Activated CD4-positive, CD25-positive, alpha-beta regulatory T cell treated with anti-CD3 and anti-CD28 coated beads, Interleukin-2, amount 50 U/mL, for 24 hours (primary cell): ENCODE data around the gene MYBPH.

Source experiments
- ATAC-seq, 2 donors: fragments of 150-1000 bp; cut with Tn5 transposase; one replicate each; pipeline ENCODE4 v1.10.0; 2021; ENCODE audit warnings: mild to moderate bottlenecking in 1 of 2, moderate library complexity in 1 of 2

Gene MYBPH

DNA sequence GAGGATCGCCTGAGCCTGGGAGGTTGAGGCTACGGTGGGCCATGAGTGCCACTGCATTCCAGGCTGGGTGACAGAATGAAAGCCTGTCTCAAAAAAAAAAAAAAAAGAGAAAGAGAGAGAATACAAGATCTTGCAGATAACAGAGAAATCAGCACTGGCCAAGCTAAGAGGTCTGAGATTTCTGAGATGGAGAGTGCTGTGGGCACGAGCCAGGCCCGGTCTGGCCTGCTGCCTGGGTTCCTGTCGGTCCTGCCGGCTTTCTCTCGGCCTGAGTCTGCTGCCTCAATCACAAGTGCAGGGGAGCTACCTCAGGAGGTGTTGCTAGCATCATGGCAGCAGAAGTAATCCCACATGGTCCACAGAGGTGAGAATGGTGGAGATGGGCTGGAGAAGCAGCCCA, 29.1 kb downstream of the MYBPH start:
- no peak for ATAC-seq

DNA sequence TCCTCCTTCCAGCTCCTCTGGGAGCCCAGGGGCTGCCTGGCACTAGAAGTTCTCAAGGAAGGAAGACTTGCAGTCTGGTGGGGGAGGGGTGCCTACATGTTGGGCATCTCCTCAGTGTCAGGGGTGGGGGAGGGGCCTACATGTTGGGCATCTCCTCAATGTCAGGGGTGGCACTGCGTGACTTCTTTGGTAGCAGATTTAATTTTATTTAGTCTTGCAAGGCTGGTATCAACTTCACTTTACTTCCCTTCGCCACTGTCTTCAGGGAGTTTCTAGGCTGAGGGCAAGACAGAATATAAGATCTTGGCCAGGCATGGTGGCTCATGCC, 29.6 kb downstream of the MYBPH start:
- ATAC-seq: no peak

DNA sequence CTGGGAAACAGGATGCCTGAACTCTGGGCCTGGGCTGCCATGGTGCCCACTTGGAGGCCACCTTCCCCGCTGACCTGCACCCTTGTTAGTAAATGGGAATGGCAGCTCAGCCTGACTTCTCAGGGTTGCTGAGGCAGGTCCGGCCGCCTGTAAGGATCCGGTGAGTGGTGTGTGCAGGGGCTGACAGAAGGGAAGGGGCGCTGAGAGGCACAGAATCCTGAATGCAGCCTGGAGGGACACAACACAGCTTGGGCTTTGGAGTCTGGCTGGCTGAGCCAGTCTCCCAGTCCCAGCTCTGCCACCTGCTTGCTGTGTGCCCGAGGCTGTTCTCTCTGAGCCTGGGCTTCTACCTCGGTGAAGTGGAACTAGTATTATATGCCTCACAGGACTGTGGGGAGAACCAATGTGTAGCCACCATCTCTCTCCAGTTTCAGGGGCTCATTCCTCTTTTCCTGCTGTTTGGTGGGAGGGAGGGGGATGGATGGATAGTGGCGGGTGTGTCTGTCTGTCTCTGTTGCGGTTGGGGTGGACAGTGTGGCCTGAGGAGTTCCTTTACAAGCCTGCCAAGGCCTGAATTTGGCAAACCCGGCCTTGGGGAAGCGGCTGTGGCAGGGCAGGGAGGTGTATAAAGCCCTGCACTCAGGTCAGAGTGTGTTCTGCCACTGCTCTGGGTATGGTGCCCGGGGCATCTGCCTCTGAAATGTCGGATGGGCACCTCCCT, 30.1 kb downstream of the MYBPH start:
- ATAC-seq: no peak

- no peak for ATAC-seq
Measured at GRCh38 chr1:203144661-203145060, 31.0 kb downstream of the MYBPH start.

DNA sequence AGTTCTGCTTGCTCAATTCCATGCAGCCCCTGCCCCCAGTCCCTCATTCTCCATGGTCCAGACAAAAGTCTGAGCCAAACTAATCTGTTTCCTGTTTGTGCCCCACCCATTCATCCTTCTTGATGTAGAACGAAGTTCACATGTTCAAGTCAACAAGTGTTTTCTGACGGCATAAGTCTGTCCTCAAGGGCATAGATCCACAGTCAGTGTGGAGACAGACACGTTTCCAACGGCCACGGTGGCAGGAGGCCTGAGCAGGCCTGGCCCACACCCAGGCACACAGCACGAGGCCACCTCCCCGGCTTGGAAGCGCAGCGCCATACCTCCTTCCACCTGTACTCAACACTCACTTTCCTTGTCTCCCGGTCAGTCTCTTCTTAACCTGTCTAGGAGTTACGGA, 32.0 kb downstream of the MYBPH start:
- ATAC-seq: no peak

- no peak for ATAC-seq
Measured at GRCh38 chr1:203142684-203143408, 32.8 kb downstream of the MYBPH start.

GRCh38 chr1:203142124-203142523, 33.5 kb downstream of the MYBPH start:
- no peak for ATAC-seq

GRCh38 chr1:203140743-203141520, 34.7 kb downstream of the MYBPH start:
- no peak for ATAC-seq

DNA sequence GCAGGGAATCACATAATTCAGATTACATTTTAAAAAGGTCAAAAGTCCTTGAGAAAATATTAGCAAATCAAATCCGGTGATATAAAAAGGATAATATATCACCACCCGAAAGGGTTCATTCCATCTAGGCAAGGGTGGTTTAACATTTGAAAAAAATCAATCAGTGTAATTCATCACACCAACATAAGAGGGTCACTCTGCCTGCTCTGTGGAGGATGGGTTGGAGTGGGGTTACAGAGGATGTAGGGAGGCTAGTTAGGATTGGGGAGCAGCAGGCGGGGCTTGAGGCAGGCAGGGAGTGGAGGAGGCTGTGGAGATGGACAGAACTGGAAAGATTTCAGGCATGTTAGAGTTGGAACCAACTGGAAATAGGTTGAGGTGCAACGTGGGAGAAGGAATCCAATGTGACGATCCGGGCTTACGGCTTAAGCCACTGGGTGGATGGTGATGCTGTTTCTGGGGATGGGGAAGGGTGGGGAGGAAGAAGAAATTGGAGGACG, 35.6 kb downstream of the MYBPH start:
- ATAC-seq: no peak

- no peak for ATAC-seq
Measured at GRCh38 chr1:203138066-203138465, 37.6 kb downstream of the MYBPH start.

DNA sequence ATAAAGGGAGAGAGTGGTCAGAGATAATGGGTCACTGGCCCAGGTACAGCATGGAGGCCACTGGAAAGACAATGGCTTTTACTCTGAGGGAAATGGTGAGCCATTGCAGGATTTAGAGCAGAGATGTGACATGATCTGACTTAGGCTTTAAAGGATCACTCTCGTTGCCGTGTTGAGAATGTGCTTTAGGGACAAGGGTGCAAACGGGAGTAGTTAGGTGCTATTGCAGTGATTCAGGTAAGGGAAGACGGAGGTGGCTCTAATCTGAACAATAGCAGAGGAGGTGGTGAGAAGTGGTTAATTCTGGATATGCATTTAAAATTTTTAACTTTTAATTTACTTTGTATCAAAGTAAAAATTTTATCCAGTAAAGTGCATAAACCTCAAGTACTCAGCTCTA, 38.3 kb downstream of the MYBPH start:
- no peak for ATAC-seq

DNA sequence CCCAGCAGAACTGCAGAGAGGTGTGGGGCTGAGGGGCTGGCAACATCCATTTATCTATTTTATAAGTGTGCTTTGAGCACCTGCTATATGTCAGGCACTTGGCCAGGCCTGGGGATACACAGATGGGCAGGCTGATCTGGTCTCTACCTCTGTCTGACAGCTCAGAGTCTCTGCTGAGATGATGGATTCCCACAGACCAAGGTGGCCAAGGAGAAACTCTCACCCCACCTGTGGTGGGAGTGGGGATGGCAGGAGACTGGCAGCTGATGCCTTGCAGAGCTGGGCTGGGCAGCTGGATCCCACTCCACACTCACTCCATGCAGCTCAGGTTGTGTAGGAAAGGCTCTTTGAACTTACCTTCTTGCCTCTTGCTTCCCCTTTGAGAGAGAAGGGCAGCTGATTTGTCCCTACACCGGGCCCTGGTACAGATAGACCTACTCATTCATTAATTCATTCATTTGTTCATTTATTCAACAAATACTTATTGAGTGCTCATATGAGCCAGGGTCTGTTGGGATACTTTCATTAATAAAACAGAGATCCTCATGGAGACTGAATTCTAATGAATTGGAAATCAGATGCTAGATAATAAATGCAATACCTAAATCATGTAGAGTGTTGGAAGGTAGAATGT, 39.1 kb downstream of the MYBPH start:
- no peak for ATAC-seq

DNA sequence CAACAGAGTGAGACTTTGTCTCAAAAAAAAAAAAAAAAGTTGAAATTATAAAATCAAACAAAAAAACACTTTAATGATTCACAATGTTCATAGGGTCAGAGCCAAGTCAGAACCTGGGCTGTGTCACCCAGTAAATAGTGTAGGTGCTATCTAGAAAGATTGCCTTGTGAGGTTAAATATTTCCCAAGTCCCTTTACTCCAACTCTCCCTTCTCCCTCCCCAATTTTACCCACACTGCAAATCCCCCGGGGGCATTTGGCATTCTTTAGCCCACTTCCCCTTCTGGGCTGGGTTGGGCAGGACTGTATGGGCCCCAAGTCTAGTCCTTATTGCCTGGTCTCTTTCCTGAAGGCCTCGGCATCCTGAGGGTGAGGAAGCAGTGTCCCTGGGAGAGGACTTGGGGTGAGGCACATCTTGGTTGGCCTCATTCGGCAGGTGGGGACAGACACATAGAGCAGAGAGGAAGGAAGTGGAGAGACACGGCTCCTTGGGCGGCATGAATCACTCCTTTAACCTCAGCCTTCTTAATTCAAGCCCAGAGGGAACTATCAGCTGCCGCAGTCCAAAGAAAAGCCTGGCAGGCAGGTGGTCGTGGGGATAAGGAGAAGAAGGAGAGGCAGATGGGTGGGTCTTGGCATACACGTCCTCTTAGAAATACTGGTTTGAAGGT, 39.9 kb downstream of the MYBPH start:
- no peak for ATAC-seq

- no peak for ATAC-seq
Measured at GRCh38 chr1:203133970-203134725, 41.5 kb downstream of the MYBPH start.

- no peak for ATAC-seq
Measured at GRCh38 chr1:203131548-203132200, 44.0 kb downstream of the MYBPH start.

- ATAC-seq: no peak
Measured at GRCh38 chr1:203130358-203130985, 45.2 kb downstream of the MYBPH start.

- no peak for ATAC-seq
Measured at GRCh38 chr1:203129501-203130231, 46.0 kb downstream of the MYBPH start.

- ATAC-seq: no peak
Measured at GRCh38 chr1:203128716-203129500, 46.7 kb downstream of the MYBPH start.

DNA sequence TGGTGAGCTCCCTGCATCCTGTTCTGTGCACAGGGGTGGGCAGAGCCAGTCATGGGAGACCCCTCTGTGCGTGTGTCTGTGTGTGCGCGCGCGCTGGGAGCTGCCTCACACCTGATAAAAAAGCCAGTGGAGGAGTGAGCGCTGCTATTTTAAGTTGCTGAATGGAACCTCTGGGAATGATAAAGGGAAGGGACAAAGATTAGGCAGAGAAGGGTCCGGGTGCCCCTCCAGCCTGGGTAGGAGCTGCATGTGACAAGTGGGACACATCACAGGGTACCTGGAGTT, 47.3 kb downstream of the MYBPH start:
- no peak for ATAC-seq
